Colonic mucosa (tissue), 4 donors: ENCODE results near the gene C1orf94. TPM values are rescaled to one million over a fixed set of nuclear protein-coding genes. Genes with fewer than 3 reads are reported as not detected.

Experiments
- DNase-seq: peaks from one replicate; pipeline ENCODE4 v3.0.0-alpha.2; 2020
- H3K27ac ChIP-seq: fragments of 200-600 bp; one replicate; pipeline ENCODE4 v1.8.0; 2021
- H3K27me3 ChIP-seq: fragments of 200-600 bp; one replicate; pipeline ENCODE4 v1.8.0; 2021
- H3K36me3 ChIP-seq: fragments of 200-600 bp; one replicate; pipeline ENCODE4 v1.8.0; 2021
- H3K4me1 ChIP-seq: fragments of 200-600 bp; one replicate; pipeline ENCODE4 v1.8.0; 2021; ENCODE audit warnings: mild to moderate bottlenecking
- H3K4me3 ChIP-seq: fragments of 200-600 bp; one replicate; pipeline ENCODE4 v1.8.0; 2021
- H3K9ac ChIP-seq, 2 donors: one replicate each; pipeline ENCODE4 v1.7.0; 2013; ENCODE audit warnings: control low read depth in 2 of 2, low read depth in 2 of 2, low read length in 2 of 2
- H3K9me3 ChIP-seq: fragments of 200-600 bp; one replicate; pipeline ENCODE4 v1.8.0; 2021
- intact Hi-C: fragments of 100-400 bp; cut with DNase I; formaldehyde crosslinking; loops from one replicate; pipeline ENCODE4 v1.14.1; 2022
- total RNA-seq, 2 donors: library from RNA; stranded (reverse); fragmentation: NEBNext Ultra II Directional in 1 of 2; extraction: Animal tissue kit (Norgen Biotek cat#: 25700) in 1 of 2; gene quantifications; one replicate each; pipeline ENCODE4 v1.2.1, GENCODE V29; 2021
- TF ChIP-seq, protein P1 (sequence below): fragments of 200-600 bp; IDR thresholded peaks from one replicate; pipeline ENCODE4 v1.8.0; 2022; ENCODE audit warnings: antibody characterized with exemption, mild to moderate bottlenecking
- donor health status: healthy.
- donor health status: DM: no; HTN: no; CAD: no.
- donor health status: DM: no; HTN: no; CAD: no.

C1orf94 gene
- total RNA-seq, 2 donors from 2014 or later: not detected

DNA sequence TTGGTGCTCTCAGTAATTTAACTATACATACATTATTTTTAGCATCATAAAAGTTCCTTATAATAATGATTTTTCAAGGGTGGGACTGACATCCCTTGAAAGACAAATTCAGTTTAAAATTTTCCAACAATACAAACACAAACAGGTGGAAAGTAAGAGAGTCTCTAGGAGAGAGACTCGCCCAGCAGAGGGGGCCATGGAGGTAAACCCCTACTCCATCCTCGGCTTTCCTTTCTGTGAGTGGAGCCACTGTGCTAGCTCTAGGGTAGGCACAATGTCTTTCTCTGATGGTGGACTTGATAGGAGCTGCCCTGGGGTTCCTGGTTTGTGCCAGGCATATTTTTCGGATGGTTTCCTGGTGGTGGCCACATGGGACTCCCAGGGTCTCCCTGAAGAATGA is 20.0 kb upstream of the C1orf94 start:
- Histone ChIP-seq H3K36me3 (no peaks in the 10 kb centered on the region), H3K27me3 (no peaks in the 10 kb centered on the region), H3K9me3 (no peaks in the 10 kb centered on the region), H3K9ac (no peak overlapping the region), H3K4me1 (no peaks in the 10 kb centered on the region), H3K4me3 (no peak overlapping the region), H3K27ac (no peak overlapping the region)
- DNase-seq: no peak
- TF ChIP-seq, protein P1, sequence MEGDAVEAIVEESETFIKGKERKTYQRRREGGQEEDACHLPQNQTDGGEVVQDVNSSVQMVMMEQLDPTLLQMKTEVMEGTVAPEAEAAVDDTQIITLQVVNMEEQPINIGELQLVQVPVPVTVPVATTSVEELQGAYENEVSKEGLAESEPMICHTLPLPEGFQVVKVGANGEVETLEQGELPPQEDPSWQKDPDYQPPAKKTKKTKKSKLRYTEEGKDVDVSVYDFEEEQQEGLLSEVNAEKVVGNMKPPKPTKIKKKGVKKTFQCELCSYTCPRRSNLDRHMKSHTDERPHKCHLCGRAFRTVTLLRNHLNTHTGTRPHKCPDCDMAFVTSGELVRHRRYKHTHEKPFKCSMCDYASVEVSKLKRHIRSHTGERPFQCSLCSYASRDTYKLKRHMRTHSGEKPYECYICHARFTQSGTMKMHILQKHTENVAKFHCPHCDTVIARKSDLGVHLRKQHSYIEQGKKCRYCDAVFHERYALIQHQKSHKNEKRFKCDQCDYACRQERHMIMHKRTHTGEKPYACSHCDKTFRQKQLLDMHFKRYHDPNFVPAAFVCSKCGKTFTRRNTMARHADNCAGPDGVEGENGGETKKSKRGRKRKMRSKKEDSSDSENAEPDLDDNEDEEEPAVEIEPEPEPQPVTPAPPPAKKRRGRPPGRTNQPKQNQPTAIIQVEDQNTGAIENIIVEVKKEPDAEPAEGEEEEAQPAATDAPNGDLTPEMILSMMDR: no peak
- intact Hi-C loops: no loop called here

DNA sequence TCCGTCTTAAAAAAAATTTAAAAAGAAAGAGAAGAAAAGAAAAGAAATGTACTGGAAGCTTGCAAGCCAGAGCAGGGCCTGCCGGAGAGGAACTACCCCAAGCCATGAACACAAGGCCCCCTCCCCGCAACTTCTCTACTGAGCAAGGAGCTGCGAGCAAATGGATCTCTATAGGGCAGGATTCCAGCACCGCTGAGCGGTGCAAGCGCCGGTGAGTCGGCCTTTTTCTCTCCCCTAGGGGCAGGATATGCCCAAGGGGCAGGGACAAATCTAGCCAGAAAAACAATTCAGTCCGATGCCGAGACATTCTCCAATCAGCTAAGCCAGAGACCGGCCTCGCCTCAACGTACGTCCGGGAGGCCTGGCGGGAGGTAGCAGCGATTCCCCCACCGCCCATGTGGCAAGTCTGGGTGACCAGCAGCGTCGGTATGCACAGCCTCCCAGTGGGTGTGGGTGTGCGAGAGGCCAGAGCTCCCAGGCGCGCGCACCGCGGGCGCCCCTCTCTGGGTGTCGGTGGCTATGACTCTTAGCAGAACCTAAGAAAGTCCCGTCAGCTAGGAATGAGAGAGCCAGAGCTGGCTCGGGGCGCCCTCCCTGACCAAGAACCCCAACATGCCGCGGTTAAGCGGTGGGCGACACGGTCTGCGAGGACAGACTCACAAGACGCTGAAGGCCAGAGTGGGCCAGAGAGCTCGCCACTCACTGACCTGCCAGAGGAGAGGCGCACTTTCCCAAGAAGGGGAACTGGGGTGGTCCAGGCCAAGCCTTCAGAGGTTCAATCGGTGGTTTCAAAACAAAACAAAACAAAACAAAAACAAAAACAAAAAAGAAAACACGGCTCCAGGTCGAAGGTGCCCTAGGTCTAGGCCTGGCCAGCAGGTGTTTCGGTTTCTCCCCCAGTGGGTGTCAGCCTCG is 13.6 kb upstream of the C1orf94 start:
- H3K36me3 ChIP-seq: no peaks in the 10 kb centered on the region
- intact Hi-C loops: loop anchor here (5.0 kb wide), 1 partner anchor 531 kb away; no protein-coding TSS in a partner anchor
- H3K9ac ChIP-seq: no peak overlapping the region
- TF ChIP-seq, protein P1: no peak
- no peaks in the 10 kb centered on the region for H3K4me1 ChIP-seq
- H3K9me3 ChIP-seq: no peaks in the 10 kb centered on the region
- peaks cover 39% of the 10 kb centered on the region for H3K27me3 ChIP-seq
- DNase-seq: peak; percentile 24
- H3K4me3 ChIP-seq: peak overlapping the region; percentile 14
- no peak overlapping the region for H3K27ac ChIP-seq

DNA sequence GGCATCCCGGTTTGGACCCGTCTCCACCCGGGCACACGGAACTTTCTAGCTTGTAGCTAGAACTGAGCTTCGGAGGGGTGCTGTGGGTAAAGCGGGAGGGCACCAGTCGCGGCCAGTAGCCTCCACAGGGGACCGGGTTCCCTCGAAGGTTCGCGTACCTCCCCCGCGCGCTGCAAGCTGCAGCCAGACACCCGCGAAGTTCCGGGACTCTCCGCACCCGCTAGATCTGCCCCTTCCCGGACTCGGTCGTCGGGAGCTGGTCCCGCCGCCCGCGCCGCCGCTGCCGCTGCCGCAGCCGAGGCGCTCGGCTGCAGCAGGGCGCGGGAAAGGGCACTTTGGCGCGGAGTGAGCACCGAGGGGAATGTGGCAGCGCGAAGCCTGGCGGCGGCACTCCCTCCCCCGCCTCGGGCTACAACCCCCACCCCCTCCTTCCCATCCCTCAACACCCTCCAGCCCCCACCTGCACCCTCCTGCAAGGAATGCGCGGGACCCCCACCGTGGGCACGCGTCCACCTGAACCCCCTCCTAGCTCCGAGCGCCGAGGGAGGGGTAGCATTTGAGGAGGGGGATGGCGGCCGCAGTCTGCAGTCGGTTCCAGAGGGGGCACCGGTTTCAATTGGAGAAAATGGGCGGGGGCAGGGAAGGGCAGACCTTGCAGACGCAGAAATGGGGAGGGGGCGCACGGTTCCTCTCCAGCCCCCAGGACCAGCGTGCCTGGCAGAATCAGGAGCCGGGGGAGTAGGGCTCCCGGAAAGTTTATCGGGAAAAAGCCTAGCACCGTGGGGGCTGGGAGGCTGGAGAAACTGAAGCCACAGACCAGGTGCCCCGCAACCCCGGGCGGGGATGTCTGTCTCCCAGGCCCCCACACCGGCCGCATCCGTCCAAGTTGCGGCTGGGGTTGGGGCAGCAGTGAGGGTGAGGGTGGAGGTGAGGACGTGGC is 12.6 kb upstream of the C1orf94 start:
- H3K9ac ChIP-seq: no peak overlapping the region
- peaks cover 39% of the 10 kb centered on the region for H3K27me3 ChIP-seq
- no peak for DNase-seq
- peak overlapping the region; percentile 14 for H3K4me3 ChIP-seq
- intact Hi-C loops: loop anchor here (5.0 kb wide), 1 partner anchor 532 kb away; no protein-coding TSS in a partner anchor
- H3K27ac ChIP-seq: no peak overlapping the region
- TF ChIP-seq, protein P1: no peak
- H3K9me3 ChIP-seq: no peaks in the 10 kb centered on the region
- no peaks in the 10 kb centered on the region for H3K36me3 ChIP-seq
- no peaks in the 10 kb centered on the region for H3K4me1 ChIP-seq

DNA sequence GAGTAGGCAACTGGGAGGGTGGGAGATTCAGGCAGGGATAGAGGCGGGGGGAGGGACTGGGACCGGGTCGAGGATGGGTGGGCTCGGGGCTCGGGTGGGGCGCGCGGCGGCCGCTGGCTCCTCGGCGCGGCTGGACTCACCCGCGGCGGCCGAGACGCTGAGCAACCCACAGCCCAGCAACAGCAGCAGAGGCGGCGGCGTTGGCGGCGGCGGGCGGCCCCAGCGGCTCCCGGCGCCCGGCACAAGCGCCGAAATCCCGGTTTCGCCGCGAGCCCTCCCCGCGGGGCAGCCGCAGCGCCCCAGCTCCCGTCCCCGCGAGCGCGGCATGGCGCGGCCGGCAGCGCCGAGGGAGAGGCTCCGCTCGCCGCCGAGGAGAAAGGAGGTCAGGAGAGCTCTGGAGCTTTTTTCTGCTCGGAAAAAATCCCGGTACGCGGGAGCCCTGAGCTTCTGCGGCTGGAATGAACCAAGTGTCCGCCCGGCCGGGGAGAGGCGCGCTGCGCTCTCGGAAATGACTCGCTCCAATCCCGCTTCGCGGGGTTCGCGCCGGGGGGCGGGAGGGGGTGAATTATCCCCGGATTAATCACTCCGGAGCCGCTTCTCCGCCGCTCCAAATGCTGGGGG is 11.8 kb upstream of the C1orf94 start, which contains the start of gene CSMD2:
Gene CSMD2, minus strand, starts transcription at position 460 of the 621 bp plus-strand sequence. Its CDS starts 133 bp downstream, at position 327.
- intact Hi-C loops: loop anchor here (5.0 kb wide), 1 partner anchor 533 kb away; no protein-coding TSS in a partner anchor
- Histone ChIP-seq H3K27ac (no peak within 1 kb of the TSS), H3K4me3 (no peak within 1 kb of the TSS), H3K36me3 (no peaks in the 10 kb centered on the region), H3K27me3 (peaks cover 39% of the 10 kb centered on the region), H3K9ac (no peak within 1 kb of the TSS), H3K9me3 (no peaks in the 10 kb centered on the region), H3K4me1 (no peaks in the 10 kb centered on the region)
- DNase-seq: no peak
- TF ChIP-seq, protein P1: no peak
